ENCODE measurements around the gene EXTL2.
"Not testable (repeated sequence)": the region's sequence is repeated elsewhere in the genome, so short reads cannot be mapped to it uniquely, and the experiment has no call there.

Gene EXTL2

DNA sequence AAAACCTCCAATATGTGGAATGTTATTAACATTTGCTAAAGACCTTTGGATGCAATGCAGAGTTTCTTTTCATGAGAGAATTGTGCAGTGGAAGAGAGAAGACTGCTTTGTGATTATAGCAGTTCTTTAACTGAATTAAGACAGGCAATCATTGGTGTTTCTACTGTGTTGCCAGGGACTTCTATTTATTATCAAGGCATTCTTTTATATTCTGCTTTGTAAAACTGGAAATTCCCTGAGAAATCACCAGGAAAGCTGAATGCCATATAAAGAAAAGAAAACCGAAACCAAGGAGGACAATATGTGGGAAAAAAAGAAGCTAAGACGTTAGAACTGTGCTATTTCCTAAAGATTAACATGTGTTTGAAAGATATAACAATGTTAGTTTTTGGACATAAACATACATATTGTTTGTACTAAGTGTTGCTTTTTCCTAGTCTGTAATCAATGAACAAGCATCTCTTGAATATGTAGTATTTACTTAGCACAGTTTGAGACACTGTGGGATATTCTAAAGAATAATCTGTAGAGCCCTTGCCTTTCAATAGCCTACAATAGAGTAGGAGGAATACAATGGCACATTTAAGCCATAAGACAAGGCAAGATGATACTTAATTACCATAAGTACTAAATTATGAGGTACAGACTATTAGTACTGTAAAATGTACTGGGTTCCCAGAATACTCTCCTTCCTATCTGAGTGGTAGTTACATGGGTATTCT, 47.1 kb downstream of the EXTL2 start:
- no peak for TF ChIP-seq POLR2AphosphoS5 (IDR thresholded peaks at IDR 0.05; ENCODE audit: low read depth, low read length)
- TF ChIP-seq TAF1 (IDR thresholded peaks at IDR 0.05; ENCODE audit: borderline replicate concordance, low read depth, low read length) = no peak
- no peak for TF ChIP-seq POLR2A (IDR thresholded peaks at IDR 0.05; ENCODE audit: low read depth, low read length)
- FAIRE-seq = no peak
- no peak for DNase-seq (ENCODE audit: insufficient read length)

DNA sequence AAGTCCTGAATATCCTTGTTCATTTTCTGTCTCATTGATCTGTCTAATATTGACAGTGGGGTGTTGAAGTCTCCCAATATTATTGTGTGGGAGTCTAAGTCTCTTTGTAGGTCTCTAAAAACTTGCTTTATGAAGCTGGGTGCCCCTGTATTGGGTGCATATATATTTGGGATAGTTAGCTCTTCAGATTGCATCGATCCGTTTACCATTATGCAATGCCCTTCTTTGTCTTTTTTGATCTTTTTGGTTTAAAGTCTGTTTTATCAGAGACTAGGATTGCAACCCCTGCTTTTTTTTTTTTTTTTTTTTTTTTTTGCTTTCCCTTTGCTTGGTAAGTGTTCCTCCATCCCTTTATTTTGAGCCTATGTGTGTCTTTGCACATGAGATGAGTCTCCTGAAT, 51.5 kb downstream of the EXTL2 start:
- not testable (repeated sequence) for FAIRE-seq; DNase-seq (ENCODE audit: insufficient read length)

DNA sequence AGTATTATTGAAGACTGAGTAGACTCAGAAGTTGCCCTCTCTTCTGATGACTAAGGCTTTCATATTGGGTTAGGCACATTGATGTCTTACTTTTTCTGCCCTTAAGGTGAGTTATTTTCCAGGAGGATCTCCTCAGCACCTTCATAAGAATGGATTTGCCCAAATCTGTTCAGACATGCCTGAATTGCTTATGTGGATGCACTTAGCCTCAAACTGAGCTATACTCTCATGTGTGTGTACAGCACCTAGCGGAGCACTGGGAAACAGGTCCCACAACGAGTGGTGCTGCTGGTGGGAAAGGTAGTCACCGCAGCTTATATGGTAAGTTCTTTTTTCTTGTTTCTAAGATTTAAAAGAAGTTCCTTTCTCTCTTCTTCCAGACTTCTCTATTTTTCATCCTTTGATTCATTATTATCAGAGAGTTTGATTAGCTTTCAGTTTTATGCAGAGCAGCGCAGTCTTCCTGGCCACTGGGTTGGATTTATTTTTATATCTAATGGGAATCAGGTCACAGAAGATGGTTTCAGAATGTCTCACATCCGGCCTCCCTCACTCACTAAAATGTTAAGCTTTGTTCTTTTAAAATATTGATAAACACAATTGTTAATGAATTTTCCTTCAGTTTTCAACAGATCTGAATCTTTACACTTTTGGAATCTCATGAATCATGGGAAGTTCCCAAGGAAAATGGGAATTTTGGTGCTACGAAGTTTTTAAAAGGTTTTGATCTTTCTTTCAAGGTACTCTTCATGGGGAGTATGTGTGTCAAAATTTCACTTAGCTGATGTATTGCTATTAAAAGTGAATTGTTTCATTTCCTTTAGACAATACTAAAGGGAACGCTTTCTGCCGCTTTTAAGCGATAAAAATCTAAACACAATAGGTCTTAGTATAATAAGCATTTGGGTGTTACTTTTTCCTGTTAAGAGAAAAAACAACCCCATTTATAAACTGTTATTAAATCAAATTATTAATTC, 58.5 kb downstream of the EXTL2 start:
- DNase-seq (ENCODE audit: insufficient read length) (no peak), FAIRE-seq (no peak)
- TF ChIP-seq TAF1 (IDR thresholded peaks at IDR 0.05; ENCODE audit: borderline replicate concordance, low read depth, low read length) = no peak
- TF ChIP-seq POLR2AphosphoS5 (IDR thresholded peaks at IDR 0.05; ENCODE audit: low read depth, low read length) = no peak
- TF ChIP-seq POLR2A (IDR thresholded peaks at IDR 0.05; ENCODE audit: low read depth, low read length) = no peak

DNA sequence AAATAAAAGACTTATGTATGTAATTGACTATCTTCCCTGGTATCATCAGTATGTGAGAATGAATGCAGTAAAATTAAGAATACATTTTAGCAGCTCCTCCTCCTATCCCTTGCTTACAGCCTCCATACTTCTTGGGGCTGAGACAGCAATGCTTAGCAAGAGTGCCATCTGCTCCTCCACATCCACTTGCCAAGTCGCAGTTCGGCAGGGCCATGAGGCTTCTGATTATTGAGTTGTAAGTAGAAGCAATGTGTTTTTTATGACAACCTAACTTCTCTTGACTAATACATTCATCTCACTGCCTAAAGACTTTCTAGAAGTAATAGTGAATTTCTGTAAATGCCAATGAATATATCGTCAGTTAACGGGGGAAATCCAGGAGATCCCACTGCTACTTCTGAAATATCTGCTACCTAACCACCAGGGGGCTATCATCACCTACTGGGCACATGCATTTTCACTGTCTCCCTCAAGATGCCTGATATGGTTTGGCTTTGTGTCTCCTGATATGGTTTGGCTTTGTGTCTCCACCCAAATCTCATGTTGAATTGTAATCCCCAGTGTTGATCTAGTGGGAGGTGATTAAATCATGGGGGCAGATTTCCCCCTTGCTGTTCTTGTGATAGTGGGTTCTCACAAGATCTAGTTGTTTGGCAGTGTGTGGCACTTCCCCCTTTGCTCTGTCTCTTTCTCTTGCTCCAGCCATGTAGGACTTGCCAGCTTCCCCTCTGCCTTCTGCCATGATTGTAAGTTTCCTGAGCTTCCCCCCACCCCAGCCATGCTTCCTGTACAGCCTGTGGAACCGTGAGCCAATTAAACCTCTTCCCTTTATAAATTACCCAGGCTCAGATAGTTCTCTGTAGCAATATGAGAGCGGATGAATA, 59.6 kb downstream of the EXTL2 start:
- TF ChIP-seq POLR2AphosphoS5 (IDR thresholded peaks at IDR 0.05; ENCODE audit: low read depth, low read length) = no peak
- no peak for TF ChIP-seq POLR2A (IDR thresholded peaks at IDR 0.05; ENCODE audit: low read depth, low read length)
- no peak for TF ChIP-seq TAF1 (IDR thresholded peaks at IDR 0.05; ENCODE audit: borderline replicate concordance, low read depth, low read length)
- DNase-seq (ENCODE audit: insufficient read length) (no peak), FAIRE-seq (peak; percentile 78)

DNA sequence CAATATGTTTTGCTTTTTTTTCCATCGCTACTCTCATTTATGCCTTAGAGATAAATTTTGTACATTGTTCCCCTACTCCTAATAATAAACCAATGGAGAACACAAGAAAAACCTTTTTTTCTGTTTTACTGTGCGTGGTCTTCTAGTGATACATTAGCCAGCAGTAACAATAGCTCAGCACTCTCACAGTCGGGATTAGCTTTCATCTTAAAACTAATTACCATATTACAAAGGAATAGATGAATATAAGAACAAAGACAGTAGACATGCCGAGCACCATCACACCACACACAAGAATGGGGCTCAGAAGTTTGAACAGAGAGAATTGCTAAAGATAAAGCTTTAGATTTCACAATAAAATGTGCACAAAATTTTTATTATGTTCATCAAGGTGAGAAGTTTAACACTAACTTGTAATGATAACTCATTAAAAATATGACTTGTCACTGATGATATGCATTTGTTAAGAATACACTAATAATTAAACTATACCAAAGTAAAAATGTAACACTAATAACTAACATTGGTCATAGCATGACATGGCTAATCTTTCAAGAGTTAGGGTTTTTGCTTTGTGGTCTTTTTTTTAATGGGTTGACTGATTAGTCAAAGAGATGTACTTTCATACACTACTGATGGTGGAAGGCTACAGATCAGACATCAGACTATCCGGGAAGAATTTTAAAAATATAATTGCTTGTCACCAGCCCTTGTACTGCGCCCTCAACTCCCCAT, 61.8 kb downstream of the EXTL2 start:
- FAIRE-seq (no peak), DNase-seq (ENCODE audit: insufficient read length) (no peak)
- TF ChIP-seq POLR2A (IDR thresholded peaks at IDR 0.05; ENCODE audit: low read depth, low read length) (no peak), POLR2AphosphoS5 (IDR thresholded peaks at IDR 0.05; ENCODE audit: low read depth, low read length) (no peak)

DNA sequence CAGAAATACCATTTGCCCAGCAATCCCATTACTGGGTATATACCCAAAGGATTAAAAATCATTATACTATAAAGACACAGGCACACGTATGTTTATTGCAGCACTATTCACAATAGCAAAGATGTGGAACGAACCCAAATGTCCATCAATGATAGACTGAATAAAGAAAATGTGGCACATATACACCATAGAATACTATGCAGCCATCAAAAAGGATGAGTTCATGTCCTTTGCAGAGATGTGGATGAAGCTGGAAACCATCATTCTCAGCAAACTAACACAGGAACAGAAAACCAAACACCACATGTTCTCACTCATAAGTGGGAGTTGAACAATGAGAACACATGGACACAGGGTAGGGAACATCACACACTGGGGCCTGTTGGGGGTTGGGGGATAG, 69.0 kb downstream of the EXTL2 start:
- not testable (repeated sequence) for FAIRE-seq

More for the DNA sequence above, 69.0 kb downstream of the EXTL2 start:
- DNase-seq (ENCODE audit: insufficient read length) = not testable (repeated sequence)

Data from GM12892 (cell line).